WTC11 (cell line): ENCODE data around the gene DHFR. TPM values are rescaled to one million over a fixed set of nuclear protein-coding genes. Genes with fewer than 3 reads are reported as not detected.

ENCODE experiments used
- ATAC-seq: fragments of 200-7000 bp; cut with Tn5 transposase; 2 replicates; pipeline ENCODE4 v1.10.0; 2021; ENCODE audit warnings: mild to moderate bottlenecking, moderate library complexity
- CTCF ChIA-PET: fragments of 300-600 bp; sonication (Branson Sonifier 250); formaldehyde crosslinking; loops from one replicate; lab custom pipeline; 2021; ENCODE audit warnings: antibody characterized with exemption; lab: Charles Lee
- POLR2A ChIA-PET: fragments of 350-600 bp; sonication (Branson Sonifier 250); formaldehyde crosslinking; loops from one replicate; lab custom pipeline; 2021; ENCODE audit warnings: antibody characterized with exemption; lab: Charles Lee
- DNase-seq: peaks from one replicate; pipeline ENCODE4 v3.0.0; 2021; ENCODE audit warnings: low spot score
- H3K27ac Mint-ChIP-seq: 2 replicates; pipeline ENCODE4 v1.8.0; 2021; ENCODE audit warnings: mixed read lengths
- H3K27me3 Mint-ChIP-seq: 2 replicates; pipeline ENCODE4 v1.8.0; 2021; ENCODE audit warnings: low read depth, mild to moderate bottlenecking, moderate library complexity, mixed read lengths
- H3K36me3 Mint-ChIP-seq: 2 replicates; pipeline ENCODE4 v1.8.0; 2021; ENCODE audit warnings: mixed read lengths
- H3K4me1 Mint-ChIP-seq: 2 replicates; pipeline ENCODE4 v1.8.0; 2022; ENCODE audit warnings: mixed read lengths
- H3K4me3 Mint-ChIP-seq: 2 replicates; pipeline ENCODE4 v1.8.0; 2021; ENCODE audit warnings: mild to moderate bottlenecking, moderate library complexity, mixed read lengths
- H3K9me3 Mint-ChIP-seq: 2 replicates; pipeline ENCODE4 v1.8.0; 2021; ENCODE audit warnings: mixed read lengths
- FOXJ3 ChIP-seq: sonication (generic); formaldehyde crosslinking; IDR thresholded peaks from 2 replicates; pipeline ENCODE4 v1.9.0; 2021; ENCODE audit warnings: missing genetic modification reagents, mild to moderate bottlenecking, borderline replicate concordance
- FOXK1 ChIP-seq: sonication (generic); formaldehyde crosslinking; IDR thresholded peaks from 2 replicates; pipeline ENCODE4 v1.8.0; 2022; ENCODE audit warnings: mild to moderate bottlenecking, moderate library complexity, missing genetic modification reagents
- IRF2 ChIP-seq: sonication (generic); formaldehyde crosslinking; IDR thresholded peaks from 2 replicates; pipeline ENCODE4 v1.8.0; 2022; ENCODE audit warnings: low read depth, missing genetic modification reagents, borderline replicate concordance
- JAZF1 ChIP-seq: fragments of 250-450 bp; sonication (Bioruptor Pico); IDR thresholded peaks from 2 replicates; pipeline ENCODE4 v1.9.0; 2021; ENCODE audit warnings: moderate library complexity, mild to moderate bottlenecking, inconsistent platforms
- MXD4 ChIP-seq: fragments of 250-450 bp; sonication (Bioruptor Pico); IDR thresholded peaks from 2 replicates; pipeline ENCODE4 v1.8.0; 2021; ENCODE audit warnings: mild to moderate bottlenecking, moderate library complexity, borderline replicate concordance
- MYBL2 ChIP-seq: sonication (generic); formaldehyde crosslinking; IDR thresholded peaks from 2 replicates; pipeline ENCODE4 v1.8.1; 2023; ENCODE audit warnings: mild to moderate bottlenecking, moderate library complexity, missing genetic modification reagents
- RORB ChIP-seq: fragments of 250-450 bp; sonication (Bioruptor Pico); IDR thresholded peaks from 2 replicates; pipeline ENCODE4 v1.9.0; 2021; ENCODE audit warnings: mild to moderate bottlenecking
- TCF7 ChIP-seq: sonication (generic); formaldehyde crosslinking; IDR thresholded peaks from 2 replicates; pipeline ENCODE4 v1.8.0; 2022; ENCODE audit warnings: mild to moderate bottlenecking, low read depth, missing genetic modification reagents, moderate library complexity
- ZNF232 ChIP-seq: sonication (generic); formaldehyde crosslinking; IDR thresholded peaks from 2 replicates; pipeline ENCODE4 v1.8.0; 2022; ENCODE audit warnings: mild to moderate bottlenecking, missing genetic modification reagents
- ZNF263 ChIP-seq: sonication (generic); formaldehyde crosslinking; IDR thresholded peaks from 2 replicates; pipeline ENCODE4 v1.8.1; 2022; ENCODE audit warnings: low read depth, mild to moderate bottlenecking, moderate library complexity, missing genetic modification reagents
- total RNA-seq: library from RNA; stranded (reverse); gene quantifications from 3 replicates; pipeline ENCODE4 v1.2.3, GENCODE V29; 2021
- TF ChIP-seq, protein P1 (sequence below): sonication (generic); formaldehyde crosslinking; IDR thresholded peaks from 2 replicates; pipeline ENCODE4 v1.8.1; 2023; ENCODE audit warnings: mild to moderate bottlenecking, missing genetic modification reagents, borderline replicate concordance
- TF ChIP-seq, protein P2 (sequence below): sonication (generic); formaldehyde crosslinking; IDR thresholded peaks from 2 replicates; pipeline ENCODE4 v1.8.1; 2023; ENCODE audit warnings: mild to moderate bottlenecking, missing genetic modification reagents
- TF ChIP-seq, protein P3 (sequence below): fragments of 250-450 bp; sonication (Bioruptor Pico); IDR thresholded peaks from 2 replicates; pipeline ENCODE4 v1.8.0; 2021; ENCODE audit warnings: mild to moderate bottlenecking
- TF ChIP-seq, protein P4 (sequence below): sonication (generic); formaldehyde crosslinking; IDR thresholded peaks from 2 replicates; pipeline ENCODE4 v1.8.1; 2022; ENCODE audit warnings: missing genetic modification reagents, borderline replicate concordance
- TF ChIP-seq, protein P5 (sequence below): sonication (generic); formaldehyde crosslinking; IDR thresholded peaks from 2 replicates; pipeline ENCODE4 v1.8.1; 2022; ENCODE audit warnings: mild to moderate bottlenecking, moderate library complexity, missing genetic modification reagents
- TF ChIP-seq, protein P6 (sequence below): sonication (generic); formaldehyde crosslinking; IDR thresholded peaks from 2 replicates; pipeline ENCODE4 v1.8.0; 2023; ENCODE audit warnings: missing genetic modification reagents, mild to moderate bottlenecking, borderline replicate concordance
- TF ChIP-seq, protein P7 (sequence below): sonication (generic); formaldehyde crosslinking; IDR thresholded peaks from 2 replicates; pipeline ENCODE4 v1.8.0; 2022; ENCODE audit warnings: mild to moderate bottlenecking, missing genetic modification reagents
- TF ChIP-seq, protein P8 (sequence below): sonication (generic); formaldehyde crosslinking; IDR thresholded peaks from 2 replicates; pipeline ENCODE4 v1.8.0; 2022; ENCODE audit warnings: mild to moderate bottlenecking, missing genetic modification reagents

Gene DHFR
- total RNA-seq, 1 experiment from 2014 or later: 68.0 TPM

DNA sequence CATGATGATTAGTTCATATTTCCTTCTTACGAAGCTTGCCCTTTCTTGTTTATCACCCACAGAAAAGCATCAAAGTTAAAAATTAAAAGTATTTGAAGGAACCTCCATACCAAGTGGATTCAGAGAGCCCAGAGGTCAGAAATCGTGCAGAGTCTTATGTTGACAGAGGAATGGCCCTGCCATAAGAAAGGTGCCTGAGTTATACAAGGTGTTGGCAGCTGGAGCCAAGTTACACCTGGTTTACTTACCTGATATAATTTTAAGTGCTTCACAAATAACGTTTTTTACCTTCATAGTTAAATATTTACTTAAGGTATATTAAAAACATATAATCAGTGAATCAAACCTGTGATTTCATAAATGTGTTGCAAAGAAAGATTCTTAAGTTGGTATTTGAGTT is 42.3 kb upstream of the DHFR start:
- TF ChIP-seq MYBL2 (no peak), JAZF1 (CRISPR knock-in tag) (no peak), ZNF232 (CRISPR knock-in tag) (no peak), IRF2 (CRISPR knock-in tag) (no peak), MXD4 (no peak), ZNF263 (CRISPR knock-in tag) (no peak)
- TF ChIP-seq, protein P1, sequence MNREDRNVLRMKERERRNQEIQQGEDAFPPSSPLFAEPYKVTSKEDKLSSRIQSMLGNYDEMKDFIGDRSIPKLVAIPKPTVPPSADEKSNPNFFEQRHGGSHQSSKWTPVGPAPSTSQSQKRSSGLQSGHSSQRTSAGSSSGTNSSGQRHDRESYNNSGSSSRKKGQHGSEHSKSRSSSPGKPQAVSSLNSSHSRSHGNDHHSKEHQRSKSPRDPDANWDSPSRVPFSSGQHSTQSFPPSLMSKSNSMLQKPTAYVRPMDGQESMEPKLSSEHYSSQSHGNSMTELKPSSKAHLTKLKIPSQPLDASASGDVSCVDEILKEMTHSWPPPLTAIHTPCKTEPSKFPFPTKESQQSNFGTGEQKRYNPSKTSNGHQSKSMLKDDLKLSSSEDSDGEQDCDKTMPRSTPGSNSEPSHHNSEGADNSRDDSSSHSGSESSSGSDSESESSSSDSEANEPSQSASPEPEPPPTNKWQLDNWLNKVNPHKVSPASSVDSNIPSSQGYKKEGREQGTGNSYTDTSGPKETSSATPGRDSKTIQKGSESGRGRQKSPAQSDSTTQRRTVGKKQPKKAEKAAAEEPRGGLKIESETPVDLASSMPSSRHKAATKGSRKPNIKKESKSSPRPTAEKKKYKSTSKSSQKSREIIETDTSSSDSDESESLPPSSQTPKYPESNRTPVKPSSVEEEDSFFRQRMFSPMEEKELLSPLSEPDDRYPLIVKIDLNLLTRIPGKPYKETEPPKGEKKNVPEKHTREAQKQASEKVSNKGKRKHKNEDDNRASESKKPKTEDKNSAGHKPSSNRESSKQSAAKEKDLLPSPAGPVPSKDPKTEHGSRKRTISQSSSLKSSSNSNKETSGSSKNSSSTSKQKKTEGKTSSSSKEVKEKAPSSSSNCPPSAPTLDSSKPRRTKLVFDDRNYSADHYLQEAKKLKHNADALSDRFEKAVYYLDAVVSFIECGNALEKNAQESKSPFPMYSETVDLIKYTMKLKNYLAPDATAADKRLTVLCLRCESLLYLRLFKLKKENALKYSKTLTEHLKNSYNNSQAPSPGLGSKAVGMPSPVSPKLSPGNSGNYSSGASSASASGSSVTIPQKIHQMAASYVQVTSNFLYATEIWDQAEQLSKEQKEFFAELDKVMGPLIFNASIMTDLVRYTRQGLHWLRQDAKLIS (CRISPR knock-in tag): no peak
- TF ChIP-seq, protein P2, sequence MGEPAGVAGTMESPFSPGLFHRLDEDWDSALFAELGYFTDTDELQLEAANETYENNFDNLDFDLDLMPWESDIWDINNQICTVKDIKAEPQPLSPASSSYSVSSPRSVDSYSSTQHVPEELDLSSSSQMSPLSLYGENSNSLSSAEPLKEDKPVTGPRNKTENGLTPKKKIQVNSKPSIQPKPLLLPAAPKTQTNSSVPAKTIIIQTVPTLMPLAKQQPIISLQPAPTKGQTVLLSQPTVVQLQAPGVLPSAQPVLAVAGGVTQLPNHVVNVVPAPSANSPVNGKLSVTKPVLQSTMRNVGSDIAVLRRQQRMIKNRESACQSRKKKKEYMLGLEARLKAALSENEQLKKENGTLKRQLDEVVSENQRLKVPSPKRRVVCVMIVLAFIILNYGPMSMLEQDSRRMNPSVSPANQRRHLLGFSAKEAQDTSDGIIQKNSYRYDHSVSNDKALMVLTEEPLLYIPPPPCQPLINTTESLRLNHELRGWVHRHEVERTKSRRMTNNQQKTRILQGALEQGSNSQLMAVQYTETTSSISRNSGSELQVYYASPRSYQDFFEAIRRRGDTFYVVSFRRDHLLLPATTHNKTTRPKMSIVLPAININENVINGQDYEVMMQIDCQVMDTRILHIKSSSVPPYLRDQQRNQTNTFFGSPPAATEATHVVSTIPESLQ: no peak
- TF ChIP-seq, protein P3, sequence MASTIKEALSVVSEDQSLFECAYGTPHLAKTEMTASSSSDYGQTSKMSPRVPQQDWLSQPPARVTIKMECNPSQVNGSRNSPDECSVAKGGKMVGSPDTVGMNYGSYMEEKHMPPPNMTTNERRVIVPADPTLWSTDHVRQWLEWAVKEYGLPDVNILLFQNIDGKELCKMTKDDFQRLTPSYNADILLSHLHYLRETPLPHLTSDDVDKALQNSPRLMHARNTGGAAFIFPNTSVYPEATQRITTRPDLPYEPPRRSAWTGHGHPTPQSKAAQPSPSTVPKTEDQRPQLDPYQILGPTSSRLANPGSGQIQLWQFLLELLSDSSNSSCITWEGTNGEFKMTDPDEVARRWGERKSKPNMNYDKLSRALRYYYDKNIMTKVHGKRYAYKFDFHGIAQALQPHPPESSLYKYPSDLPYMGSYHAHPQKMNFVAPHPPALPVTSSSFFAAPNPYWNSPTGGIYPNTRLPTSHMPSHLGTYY: no peak
- Mint-ChIP-seq H3K36me3 (no peaks in the 10 kb centered on the region; the same call in 1 of the 2 replicates), H3K27ac (no peak overlapping the region), H3K27me3 (no peaks in the 10 kb centered on the region), H3K9me3 (no peaks in the 10 kb centered on the region), H3K4me1 (peaks cover 12% of the 10 kb centered on the region), H3K4me3 (no peak overlapping the region)
- no peak for ATAC-seq
- no peak for DNase-seq
- CTCF ChIA-PET: no interaction called here
- POLR2A ChIA-PET: no interaction called here

DNA sequence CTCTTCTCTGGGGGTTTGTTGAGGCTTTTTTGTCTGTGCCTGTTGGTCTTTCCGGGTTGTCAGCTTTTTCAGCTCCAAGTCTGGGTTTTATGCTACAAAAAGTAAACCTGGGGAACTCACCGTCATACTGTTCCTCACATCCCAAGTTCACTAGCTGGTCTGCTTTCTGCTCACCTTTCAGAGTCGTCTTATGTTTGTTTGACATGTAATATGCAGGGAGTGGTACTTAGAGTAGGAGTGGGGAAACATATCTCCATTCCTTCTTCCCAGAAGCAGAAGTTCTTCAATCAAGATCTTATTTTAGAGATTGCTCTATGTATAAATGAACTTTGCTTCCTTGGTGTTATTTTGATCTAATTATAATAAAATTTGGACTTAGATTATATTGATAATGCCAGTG is 41.7 kb upstream of the DHFR start:
- Mint-ChIP-seq H3K27ac (no peak overlapping the region), H3K27me3 (no peaks in the 10 kb centered on the region), H3K4me1 (peaks cover 9% of the 10 kb centered on the region), H3K4me3 (no peak overlapping the region), H3K36me3 (no peaks in the 10 kb centered on the region; the same call in 1 of the 2 replicates), H3K9me3 (no peaks in the 10 kb centered on the region)
- ChIA-PET CTCF (no interaction called here), POLR2A (no interaction called here)
- DNase-seq (no peak), ATAC-seq (no peak)
- TF ChIP-seq, protein P4, sequence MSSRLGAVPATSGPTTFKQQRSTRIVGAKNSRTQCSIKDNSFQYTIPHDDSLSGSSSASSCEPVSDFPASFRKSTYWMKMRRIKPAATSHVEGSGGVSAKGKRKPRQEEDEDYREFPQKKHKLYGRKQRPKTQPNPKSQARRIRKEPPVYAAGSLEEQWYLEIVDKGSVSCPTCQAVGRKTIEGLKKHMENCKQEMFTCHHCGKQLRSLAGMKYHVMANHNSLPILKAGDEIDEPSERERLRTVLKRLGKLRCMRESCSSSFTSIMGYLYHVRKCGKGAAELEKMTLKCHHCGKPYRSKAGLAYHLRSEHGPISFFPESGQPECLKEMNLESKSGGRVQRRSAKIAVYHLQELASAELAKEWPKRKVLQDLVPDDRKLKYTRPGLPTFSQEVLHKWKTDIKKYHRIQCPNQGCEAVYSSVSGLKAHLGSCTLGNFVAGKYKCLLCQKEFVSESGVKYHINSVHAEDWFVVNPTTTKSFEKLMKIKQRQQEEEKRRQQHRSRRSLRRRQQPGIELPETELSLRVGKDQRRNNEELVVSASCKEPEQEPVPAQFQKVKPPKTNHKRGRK (CRISPR knock-in tag): no peak
- TF ChIP-seq RORB (CRISPR knock-in tag) (no peak), FOXK1 (CRISPR knock-in tag) (no peak), FOXJ3 (no peak), TCF7 (no peak)
- TF ChIP-seq, protein P5, sequence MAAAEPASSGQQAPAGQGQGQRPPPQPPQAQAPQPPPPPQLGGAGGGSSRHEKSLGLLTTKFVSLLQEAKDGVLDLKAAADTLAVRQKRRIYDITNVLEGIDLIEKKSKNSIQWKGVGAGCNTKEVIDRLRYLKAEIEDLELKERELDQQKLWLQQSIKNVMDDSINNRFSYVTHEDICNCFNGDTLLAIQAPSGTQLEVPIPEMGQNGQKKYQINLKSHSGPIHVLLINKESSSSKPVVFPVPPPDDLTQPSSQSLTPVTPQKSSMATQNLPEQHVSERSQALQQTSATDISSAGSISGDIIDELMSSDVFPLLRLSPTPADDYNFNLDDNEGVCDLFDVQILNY: no peak
- TF ChIP-seq, protein P6, sequence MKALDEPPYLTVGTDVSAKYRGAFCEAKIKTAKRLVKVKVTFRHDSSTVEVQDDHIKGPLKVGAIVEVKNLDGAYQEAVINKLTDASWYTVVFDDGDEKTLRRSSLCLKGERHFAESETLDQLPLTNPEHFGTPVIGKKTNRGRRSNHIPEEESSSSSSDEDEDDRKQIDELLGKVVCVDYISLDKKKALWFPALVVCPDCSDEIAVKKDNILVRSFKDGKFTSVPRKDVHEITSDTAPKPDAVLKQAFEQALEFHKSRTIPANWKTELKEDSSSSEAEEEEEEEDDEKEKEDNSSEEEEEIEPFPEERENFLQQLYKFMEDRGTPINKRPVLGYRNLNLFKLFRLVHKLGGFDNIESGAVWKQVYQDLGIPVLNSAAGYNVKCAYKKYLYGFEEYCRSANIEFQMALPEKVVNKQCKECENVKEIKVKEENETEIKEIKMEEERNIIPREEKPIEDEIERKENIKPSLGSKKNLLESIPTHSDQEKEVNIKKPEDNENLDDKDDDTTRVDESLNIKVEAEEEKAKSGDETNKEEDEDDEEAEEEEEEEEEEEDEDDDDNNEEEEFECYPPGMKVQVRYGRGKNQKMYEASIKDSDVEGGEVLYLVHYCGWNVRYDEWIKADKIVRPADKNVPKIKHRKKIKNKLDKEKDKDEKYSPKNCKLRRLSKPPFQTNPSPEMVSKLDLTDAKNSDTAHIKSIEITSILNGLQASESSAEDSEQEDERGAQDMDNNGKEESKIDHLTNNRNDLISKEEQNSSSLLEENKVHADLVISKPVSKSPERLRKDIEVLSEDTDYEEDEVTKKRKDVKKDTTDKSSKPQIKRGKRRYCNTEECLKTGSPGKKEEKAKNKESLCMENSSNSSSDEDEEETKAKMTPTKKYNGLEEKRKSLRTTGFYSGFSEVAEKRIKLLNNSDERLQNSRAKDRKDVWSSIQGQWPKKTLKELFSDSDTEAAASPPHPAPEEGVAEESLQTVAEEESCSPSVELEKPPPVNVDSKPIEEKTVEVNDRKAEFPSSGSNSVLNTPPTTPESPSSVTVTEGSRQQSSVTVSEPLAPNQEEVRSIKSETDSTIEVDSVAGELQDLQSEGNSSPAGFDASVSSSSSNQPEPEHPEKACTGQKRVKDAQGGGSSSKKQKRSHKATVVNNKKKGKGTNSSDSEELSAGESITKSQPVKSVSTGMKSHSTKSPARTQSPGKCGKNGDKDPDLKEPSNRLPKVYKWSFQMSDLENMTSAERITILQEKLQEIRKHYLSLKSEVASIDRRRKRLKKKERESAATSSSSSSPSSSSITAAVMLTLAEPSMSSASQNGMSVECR: no peak
- TF ChIP-seq, protein P7, sequence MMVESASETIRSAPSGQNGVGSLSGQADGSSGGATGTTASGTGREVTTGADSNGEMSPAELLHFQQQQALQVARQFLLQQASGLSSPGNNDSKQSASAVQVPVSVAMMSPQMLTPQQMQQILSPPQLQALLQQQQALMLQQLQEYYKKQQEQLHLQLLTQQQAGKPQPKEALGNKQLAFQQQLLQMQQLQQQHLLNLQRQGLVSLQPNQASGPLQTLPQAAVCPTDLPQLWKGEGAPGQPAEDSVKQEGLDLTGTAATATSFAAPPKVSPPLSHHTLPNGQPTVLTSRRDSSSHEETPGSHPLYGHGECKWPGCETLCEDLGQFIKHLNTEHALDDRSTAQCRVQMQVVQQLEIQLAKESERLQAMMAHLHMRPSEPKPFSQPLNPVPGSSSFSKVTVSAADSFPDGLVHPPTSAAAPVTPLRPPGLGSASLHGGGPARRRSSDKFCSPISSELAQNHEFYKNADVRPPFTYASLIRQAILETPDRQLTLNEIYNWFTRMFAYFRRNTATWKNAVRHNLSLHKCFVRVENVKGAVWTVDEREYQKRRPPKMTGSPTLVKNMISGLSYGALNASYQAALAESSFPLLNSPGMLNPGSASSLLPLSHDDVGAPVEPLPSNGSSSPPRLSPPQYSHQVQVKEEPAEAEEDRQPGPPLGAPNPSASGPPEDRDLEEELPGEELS (CRISPR knock-in tag): no peak
- TF ChIP-seq, protein P8, sequence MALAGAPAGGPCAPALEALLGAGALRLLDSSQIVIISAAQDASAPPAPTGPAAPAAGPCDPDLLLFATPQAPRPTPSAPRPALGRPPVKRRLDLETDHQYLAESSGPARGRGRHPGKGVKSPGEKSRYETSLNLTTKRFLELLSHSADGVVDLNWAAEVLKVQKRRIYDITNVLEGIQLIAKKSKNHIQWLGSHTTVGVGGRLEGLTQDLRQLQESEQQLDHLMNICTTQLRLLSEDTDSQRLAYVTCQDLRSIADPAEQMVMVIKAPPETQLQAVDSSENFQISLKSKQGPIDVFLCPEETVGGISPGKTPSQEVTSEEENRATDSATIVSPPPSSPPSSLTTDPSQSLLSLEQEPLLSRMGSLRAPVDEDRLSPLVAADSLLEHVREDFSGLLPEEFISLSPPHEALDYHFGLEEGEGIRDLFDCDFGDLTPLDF (CRISPR knock-in tag): no peak
